ENCODE measurements around the gene PACSIN2. TPM values are rescaled to one million over a fixed set of nuclear protein-coding genes. Genes with fewer than 3 reads are reported as not detected.
A peak's percentile ranks its signal among the peaks of the same experiment; 100 is the strongest.

The PACSIN2 gene
- total RNA-seq, 1 experiment from 2014 or later, result 103 TPM

GRCh38 chr22:42860968-42861367 lies 154.0 kb downstream of the PACSIN2 start:
- Histone ChIP-seq H3K4me3 (no peak overlapping the region), H3K9me2 (ENCODE audit: insufficient read depth) (no peaks in the 10 kb centered on the region), H3K4me1 (replicated peaks; ENCODE audit: insufficient read depth) (peaks cover 34% of the 10 kb centered on the region), H3K79me2 (ENCODE audit: low read depth) (peaks cover 5% of the 10 kb centered on the region), H3K27me3 (ENCODE audit: insufficient read depth, low read depth) (no peaks in the 10 kb centered on the region), H3K27ac (peak overlapping the region; percentile 95), H4K20me1 (ENCODE audit: insufficient read depth) (no peaks in the 10 kb centered on the region), H3F3A (ENCODE audit: insufficient read depth, low read depth) (peaks cover 56% of the 10 kb centered on the region), H2AFZ (no peak overlapping the region), H3K4me2 (no peak overlapping the region), H3K36me3 (ENCODE audit: low read depth) (no peaks in the 10 kb centered on the region), H3K9me3 (ENCODE audit: insufficient read depth, low read depth) (no peaks in the 10 kb centered on the region)
- DNase-seq, result no peak
- TF ChIP-seq CTCF (conservative IDR thresholded peaks at IDR 0.05), result no peak
- ChIA-PET CTCF (no interaction called here), POLR2A (ENCODE audit: unreplicated experiment) (no interaction called here)
- no TSS peak for BruUV-seq (replicated peaks)
- intact Hi-C loops (cut with micrococcal nuclease; ENCODE audit: unreplicated experiment), result loop anchor here (5.0 kb wide), 1 partner anchor 151 kb away; no protein-coding TSS in a partner anchor

GRCh38 chr22:42857845-42858481 lies 157.0 kb downstream of the PACSIN2 start:
- Histone ChIP-seq H3K9me3 (ENCODE audit: insufficient read depth, low read depth) (no peaks in the 10 kb centered on the region), H4K20me1 (ENCODE audit: insufficient read depth) (peaks cover 15% of the 10 kb centered on the region; the same call in 1 of the 2 replicates), H3K4me1 (replicated peaks; ENCODE audit: insufficient read depth) (peaks cover 31% of the 10 kb centered on the region), H3K4me2 (no peak overlapping the region), H3K27ac (no peak overlapping the region), H3K27me3 (ENCODE audit: insufficient read depth, low read depth) (no peaks in the 10 kb centered on the region), H3K36me3 (ENCODE audit: low read depth) (no peaks in the 10 kb centered on the region), H3F3A (ENCODE audit: insufficient read depth, low read depth) (peaks cover 46% of the 10 kb centered on the region), H3K79me2 (ENCODE audit: low read depth) (peaks cover 35% of the 10 kb centered on the region), H3K4me3 (no peak overlapping the region), H3K9me2 (ENCODE audit: insufficient read depth) (no peaks in the 10 kb centered on the region), H2AFZ (no peak overlapping the region)
- ChIA-PET POLR2A (ENCODE audit: unreplicated experiment) (no interaction called here), CTCF (no interaction called here)
- BruUV-seq (replicated peaks), result TSS peak; percentile 56
- TF ChIP-seq EZH2 (IDR thresholded peaks at IDR 0.05; ENCODE audit: low read depth) (no peak), CTCF (conservative IDR thresholded peaks at IDR 0.05) (no peak)
- intact Hi-C loops (cut with micrococcal nuclease; ENCODE audit: unreplicated experiment), result no loop called here
- DNase-seq, result no peak

- H3K4me1 ChIP-seq (replicated peaks; ENCODE audit: insufficient read depth), result peaks cover 24% of the 10 kb centered on the region
- H2AFZ ChIP-seq, result peak within 1 kb of the TSS; percentile 85
- POLR2A ChIA-PET (ENCODE audit: unreplicated experiment), result no interaction called here
- H3K27ac ChIP-seq, result peak within 1 kb of the TSS; percentile 75
- H3K9me2 ChIP-seq (ENCODE audit: insufficient read depth), result no peaks in the 10 kb centered on the region
- peaks cover 15% of the 10 kb centered on the region; the same call in 1 of the 2 replicates for H4K20me1 ChIP-seq (ENCODE audit: insufficient read depth)
- CTCF ChIA-PET, result interaction anchor here (2.0 kb wide), 1 partner anchor 11 kb away, joined by 15 read pairs; no protein-coding TSS in a partner anchor
- no peaks in the 10 kb centered on the region for H3K36me3 ChIP-seq (ENCODE audit: low read depth)
- TF ChIP-seq EZH2 (IDR thresholded peaks at IDR 0.05; ENCODE audit: low read depth) (no peak), CTCF (conservative IDR thresholded peaks at IDR 0.05) (no peak)
- no peaks in the 10 kb centered on the region for H3K9me3 ChIP-seq (ENCODE audit: insufficient read depth, low read depth)
- no TSS peak for BruUV-seq (replicated peaks)
- H3K79me2 ChIP-seq (ENCODE audit: low read depth), result peaks cover 44% of the 10 kb centered on the region
- DNase-seq, result peak; percentile 76 to 95
- H3K27me3 ChIP-seq (ENCODE audit: insufficient read depth, low read depth), result no peaks in the 10 kb centered on the region
- H3K4me2 ChIP-seq, result peak within 1 kb of the TSS; percentile 96
- H3F3A ChIP-seq (ENCODE audit: insufficient read depth, low read depth), result peaks cover 37% of the 10 kb centered on the region
- intact Hi-C loops (cut with micrococcal nuclease; ENCODE audit: unreplicated experiment), result no loop called here
- H3K4me3 ChIP-seq, result peak within 1 kb of the TSS; percentile 94
These were observed 157.9 kb downstream of the PACSIN2 start, which contains the start of gene ARFGAP3 for GRCh38 chr22:42856865-42857704. Gene ARFGAP3, minus strand, starts transcription at chr22:42857273. Its CDS starts 91 bp downstream, at chr22:42857182.
